Osteoblast (primary cell): ENCODE measurements around the gene TMC2. TPM values are rescaled to one million over a fixed set of nuclear protein-coding genes. Genes with fewer than 3 reads are reported as not detected.

Experiments used
- DNase-seq: peaks from one replicate; pipeline ENCODE4 v3.0.0; 2011; ENCODE audit warnings: low spot score, mixed read lengths; ENCODE audit not compliant: insufficient read length; ENCODE audit errors: missing footprints
- H2AFZ ChIP-seq: 2 replicates; pipeline ENCODE4 v1.6.0; 2011; ENCODE audit warnings: mild to moderate bottlenecking, low read length
- H3K27ac ChIP-seq: 2 replicates; pipeline ENCODE4 v1.5.1; 2011; ENCODE audit warnings: mild to moderate bottlenecking, low read depth, low read length, moderate library complexity
- H3K27me3 ChIP-seq: 2 replicates; pipeline ENCODE4 v1.6.0; 2012; ENCODE audit warnings: mild to moderate bottlenecking, control low read depth, inconsistent platforms, low read length, moderate library complexity; ENCODE audit not compliant: insufficient read depth
- H3K36me3 ChIP-seq: 2 replicates; pipeline ENCODE4 v1.5.1; 2011; ENCODE audit warnings: mild to moderate bottlenecking, low read length, control low read depth, moderate library complexity; ENCODE audit not compliant: insufficient read depth
- H3K4me1 ChIP-seq: 2 replicates; pipeline ENCODE4 v1.5.1; 2011; ENCODE audit warnings: mild to moderate bottlenecking, low read length, control low read depth, moderate library complexity; ENCODE audit not compliant: insufficient read depth
- H3K4me2 ChIP-seq: 2 replicates; pipeline ENCODE4 v1.6.0; 2011; ENCODE audit warnings: mild to moderate bottlenecking, low read length; ENCODE audit not compliant: insufficient read depth
- H3K4me3 ChIP-seq: fragments of 200-600 bp; sonication (generic); 3 replicates; pipeline ENCODE4 v1.5.1; 2012; ENCODE audit warnings: mild to moderate bottlenecking, low read length, inconsistent platforms; ENCODE audit not compliant: insufficient read depth
- H3K79me2 ChIP-seq: 2 replicates; pipeline ENCODE4 v1.6.0; 2012; ENCODE audit warnings: mild to moderate bottlenecking, low read length, control low read depth, inconsistent platforms; ENCODE audit not compliant: insufficient read depth
- H3K9me3 ChIP-seq: 2 replicates; pipeline ENCODE4 v1.5.1; 2011; ENCODE audit warnings: low read depth, low read length, control low read depth
- H4K20me1 ChIP-seq: 2 replicates; pipeline ENCODE4 v1.6.0; 2012; ENCODE audit warnings: mild to moderate bottlenecking, low read length, control low read depth; ENCODE audit not compliant: insufficient read depth
- CTCF ChIP-seq: IDR thresholded peaks from 2 replicates; pipeline ENCODE4 v1.5.1; 2011; ENCODE audit warnings: mild to moderate bottlenecking, low read depth, low read length, moderate library complexity; ENCODE audit errors: extremely low read depth
- total RNA-seq: library from RNA; depleted of rRNA; stranded (reverse); fragments of >200 nt; gene quantifications from 2 replicates; pipeline ENCODE4 v1.2.3, GENCODE V29; 2012

TMC2 gene
- total RNA-seq, 1 donor: not detected

- Histone ChIP-seq H3K36me3 (peaks cover 40% of the 10 kb centered on the region), H3K27ac (peak overlapping the region; percentile 79), H4K20me1 (peaks cover 38% of the 10 kb centered on the region), H3K9me3 (no peaks in the 10 kb centered on the region), H3K4me1 (peaks cover 22% of the 10 kb centered on the region), H3K79me2 (peaks cover 53% of the 10 kb centered on the region), H3K27me3 (no peaks in the 10 kb centered on the region), H3K4me2 (peak overlapping the region; percentile 100), H2AFZ (peak overlapping the region; percentile 93), H3K4me3 (peak overlapping the region; percentile 98)
- no peak for TF ChIP-seq CTCF
- peak; percentile 76 for DNase-seq
These were observed 116.6 kb downstream of the TMC2 start for GRCh38 chr20:2652724-2653555.

DNA sequence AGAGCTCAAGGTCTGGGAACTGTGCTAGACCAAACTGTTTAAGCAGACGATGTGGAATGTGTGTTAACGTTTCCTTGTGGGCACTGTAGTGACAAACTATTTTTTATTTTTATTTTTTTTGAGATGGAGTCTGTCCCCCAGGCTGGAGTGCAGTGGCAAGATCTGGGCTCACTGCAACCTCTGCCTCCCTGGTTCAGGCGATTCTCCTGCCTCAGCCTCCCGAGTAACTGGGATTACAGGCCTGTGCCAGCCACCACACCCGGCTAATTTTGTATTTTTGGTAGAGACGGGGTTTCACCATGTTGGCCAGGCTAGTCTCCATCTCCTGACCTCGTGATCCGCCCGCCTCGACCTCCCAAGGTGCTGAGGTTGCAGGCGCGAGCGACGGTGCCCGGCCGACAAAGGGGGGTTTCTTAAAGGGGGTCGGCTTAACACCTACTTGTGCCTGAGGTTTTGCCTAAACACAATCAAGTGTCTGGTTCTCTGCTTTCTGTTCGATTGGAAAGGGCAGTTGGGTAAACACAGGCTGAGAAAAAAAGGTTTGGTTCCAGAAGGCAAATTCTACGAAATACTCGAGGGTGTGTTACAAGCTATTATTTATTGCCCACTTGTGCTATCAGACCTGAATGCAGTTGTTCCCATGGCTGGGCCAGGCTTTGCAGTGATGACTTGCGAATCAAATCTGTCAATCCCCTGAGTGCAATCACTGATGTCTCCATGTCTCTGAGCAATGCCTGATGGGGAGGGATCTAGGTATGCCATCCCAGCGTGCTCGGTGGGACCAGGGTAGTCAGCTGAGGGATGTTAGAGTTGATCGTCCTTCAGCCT is 117.4 kb downstream of the TMC2 start:
- peaks cover 44% of the 10 kb centered on the region for H4K20me1 ChIP-seq
- peak overlapping the region; percentile 79 for H3K27ac ChIP-seq

DNA sequence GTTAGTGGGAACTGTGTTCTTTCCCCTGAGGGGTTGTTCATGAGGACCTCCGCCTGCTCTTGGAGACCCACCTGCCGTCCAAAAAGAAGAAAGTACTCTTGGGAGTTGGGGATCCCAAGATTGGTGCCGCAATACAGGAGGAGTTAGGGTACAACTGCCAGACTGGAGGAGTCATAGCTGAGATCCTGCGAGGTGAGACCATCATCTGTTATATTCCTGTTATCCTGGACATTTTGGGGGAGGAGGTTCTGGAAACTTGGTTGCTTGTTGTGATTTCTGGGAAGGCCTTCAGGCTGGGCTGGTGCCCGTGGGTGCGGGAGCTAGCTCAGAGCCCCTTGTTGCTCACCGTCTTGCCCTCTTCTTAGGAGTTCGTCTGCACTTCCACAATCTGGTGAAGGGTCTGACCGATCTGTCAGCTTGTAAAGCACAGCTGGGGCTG is 118.0 kb downstream of the TMC2 start:
- no peaks in the 10 kb centered on the region for H3K27me3 ChIP-seq
- no peak for TF ChIP-seq CTCF
- H3K9me3 ChIP-seq: no peaks in the 10 kb centered on the region
- peaks cover 44% of the 10 kb centered on the region for H4K20me1 ChIP-seq
- H3K4me1 ChIP-seq: peaks cover 22% of the 10 kb centered on the region
- peak overlapping the region; percentile 98 for H3K4me3 ChIP-seq
- H3K79me2 ChIP-seq: peaks cover 53% of the 10 kb centered on the region
- peak overlapping the region; percentile 61 for H3K27ac ChIP-seq
- H3K4me2 ChIP-seq: peak overlapping the region; percentile 100
- H2AFZ ChIP-seq: no peak overlapping the region
- no peak for DNase-seq
- peaks cover 55% of the 10 kb centered on the region for H3K36me3 ChIP-seq

More for the DNA sequence above, 117.4 kb downstream of the TMC2 start:
- no peak for DNase-seq
- peaks cover 53% of the 10 kb centered on the region for H3K79me2 ChIP-seq
- H3K4me2 ChIP-seq: peak overlapping the region; percentile 100
- TF ChIP-seq CTCF: no peak
- H3K27me3 ChIP-seq: no peaks in the 10 kb centered on the region
- H3K4me3 ChIP-seq: peak overlapping the region; percentile 98
- H3K36me3 ChIP-seq: peaks cover 49% of the 10 kb centered on the region
- no peaks in the 10 kb centered on the region for H3K9me3 ChIP-seq
- H3K4me1 ChIP-seq: peaks cover 22% of the 10 kb centered on the region
- peak overlapping the region; percentile 93 for H2AFZ ChIP-seq

DNA sequence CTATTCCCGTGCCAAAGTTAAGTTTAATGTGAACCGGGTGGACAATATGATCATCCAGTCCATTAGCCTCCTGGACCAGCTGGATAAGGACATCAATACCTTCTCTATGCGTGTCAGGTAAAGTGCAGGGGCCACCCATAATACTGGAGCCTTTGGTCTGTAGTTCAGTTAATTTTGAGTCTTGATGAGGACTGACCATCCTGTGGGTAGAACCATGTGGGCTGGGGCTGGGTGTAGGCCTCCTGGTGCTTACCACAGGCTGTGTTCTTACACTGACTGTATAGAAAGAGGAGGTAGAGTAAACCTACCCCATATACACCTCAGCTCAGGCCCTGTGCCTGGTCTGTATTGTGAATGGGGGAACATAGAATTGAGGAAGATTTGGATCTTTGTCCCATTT is 118.5 kb downstream of the TMC2 start:
- no peaks in the 10 kb centered on the region for H3K27me3 ChIP-seq
- no peak for DNase-seq
- H3K9me3 ChIP-seq: no peaks in the 10 kb centered on the region
- H4K20me1 ChIP-seq: peaks cover 44% of the 10 kb centered on the region
- no peak overlapping the region for H2AFZ ChIP-seq
- peaks cover 22% of the 10 kb centered on the region for H3K4me1 ChIP-seq
- H3K79me2 ChIP-seq: peaks cover 53% of the 10 kb centered on the region
- peaks cover 58% of the 10 kb centered on the region for H3K36me3 ChIP-seq
- TF ChIP-seq CTCF: no peak
- no peak overlapping the region for H3K4me3 ChIP-seq
- H3K27ac ChIP-seq: peak overlapping the region; percentile 30
- H3K4me2 ChIP-seq: peak overlapping the region; percentile 100
